WTC11 (cell line): ENCODE results near the gene SDE2.

Source experiments
- CREM ChIP-seq: sonication (generic); formaldehyde crosslinking; IDR thresholded peaks from 2 replicates; pipeline ENCODE4 v1.8.1; 2022; ENCODE audit warnings: mild to moderate bottlenecking, missing genetic modification reagents, moderate library complexity
- CTCF ChIP-seq: fragments of 200-600 bp; IDR thresholded peaks from 2 replicates; pipeline ENCODE4 v1.8.0; 2022; ENCODE audit warnings: antibody characterized with exemption
- ESRRA ChIP-seq: sonication (generic); formaldehyde crosslinking; IDR thresholded peaks from 2 replicates; pipeline ENCODE4 v1.8.1; 2022; ENCODE audit warnings: mild to moderate bottlenecking, missing genetic modification reagents, borderline replicate concordance
- ETV6 ChIP-seq: sonication (generic); formaldehyde crosslinking; IDR thresholded peaks from 2 replicates; pipeline ENCODE4 v1.8.1; 2022; ENCODE audit warnings: mild to moderate bottlenecking, missing genetic modification reagents
- IRF1 ChIP-seq: sonication (generic); formaldehyde crosslinking; IDR thresholded peaks from 2 replicates; pipeline ENCODE4 v1.8.0; 2023; ENCODE audit warnings: missing genetic modification reagents
- NR3C1 ChIP-seq: sonication (generic); formaldehyde crosslinking; conservative IDR thresholded peaks from 2 replicates; pipeline ENCODE4 v1.8.1; 2023; ENCODE audit warnings: low read depth, mild to moderate bottlenecking, missing genetic modification reagents
- PREB ChIP-seq: sonication (generic); formaldehyde crosslinking; IDR thresholded peaks from 2 replicates; pipeline ENCODE4 v1.8.1; 2022; ENCODE audit warnings: mild to moderate bottlenecking, missing genetic modification reagents, moderate library complexity, borderline replicate concordance
- USF1 ChIP-seq: sonication (generic); formaldehyde crosslinking; IDR thresholded peaks from 2 replicates; pipeline ENCODE4 v1.8.0; 2022; ENCODE audit warnings: mild to moderate bottlenecking, missing genetic modification reagents
- ZNF138 ChIP-seq: sonication (generic); formaldehyde crosslinking; conservative IDR thresholded peaks from 2 replicates; pipeline ENCODE4 v1.8.1; 2022; ENCODE audit warnings: mild to moderate bottlenecking, moderate library complexity, missing genetic modification reagents
- ZNF232 ChIP-seq: sonication (generic); formaldehyde crosslinking; IDR thresholded peaks from 2 replicates; pipeline ENCODE4 v1.8.0; 2022; ENCODE audit warnings: mild to moderate bottlenecking, missing genetic modification reagents
- ZNF512 ChIP-seq: sonication (generic); formaldehyde crosslinking; IDR thresholded peaks from 2 replicates; pipeline ENCODE4 v1.8.1; 2022; ENCODE audit warnings: missing genetic modification reagents, borderline replicate concordance

- TF ChIP-seq IRF1 (CRISPR knock-in tag) (no peak), CTCF (no peak), ZNF512 (CRISPR knock-in tag) (no peak), NR3C1 (CRISPR knock-in tag) (no peak), ZNF138 (no peak), CREM (no peak), ZNF232 (no peak), ETV6 (CRISPR knock-in tag) (no peak), ESRRA (CRISPR knock-in tag) (no peak), PREB (CRISPR knock-in tag) (no peak), USF1 (CRISPR knock-in tag) (no peak)
Observed at GRCh38 chr1:226046240-226046639, 47.1 kb upstream of the SDE2 start.
